ENCODE results near the gene ADRB2. TPM values are rescaled to one million over a fixed set of nuclear protein-coding genes. Genes with fewer than 3 reads are reported as not detected.

Gene ADRB2
- total RNA-seq, 4 donors from 2014 or later = 2.8 to 11.8 (median 4.5) TPM

GRCh38 chr5:148850836-148851235 lies 24.4 kb downstream of the ADRB2 start:
- Histone ChIP-seq H3K36me3 (no peaks in the 10 kb centered on the region), H3K9me3 (no peaks in the 10 kb centered on the region), H3K4me3 (no peak overlapping the region), H3K27ac (no peak overlapping the region), H3K27me3 (no peaks in the 10 kb centered on the region), H3K4me1 (no peaks in the 10 kb centered on the region)
- no peak for TF ChIP-seq POLR2AphosphoS5 (IDR thresholded peaks at IDR 0.05)
- TF ChIP-seq CTCF (IDR thresholded peaks at IDR 0.05) = no peak
- no peak for TF ChIP-seq EP300 (IDR thresholded peaks at IDR 0.05)
- TF ChIP-seq POLR2A (IDR thresholded peaks at IDR 0.05) = no peak
- ATAC-seq = no peak
- 67 to 76% methylated on average over 2 of the region's 2 CpGs for WGBS, 2 donors (ENCODE audit: low coverage in 1 of 2)

DNA sequence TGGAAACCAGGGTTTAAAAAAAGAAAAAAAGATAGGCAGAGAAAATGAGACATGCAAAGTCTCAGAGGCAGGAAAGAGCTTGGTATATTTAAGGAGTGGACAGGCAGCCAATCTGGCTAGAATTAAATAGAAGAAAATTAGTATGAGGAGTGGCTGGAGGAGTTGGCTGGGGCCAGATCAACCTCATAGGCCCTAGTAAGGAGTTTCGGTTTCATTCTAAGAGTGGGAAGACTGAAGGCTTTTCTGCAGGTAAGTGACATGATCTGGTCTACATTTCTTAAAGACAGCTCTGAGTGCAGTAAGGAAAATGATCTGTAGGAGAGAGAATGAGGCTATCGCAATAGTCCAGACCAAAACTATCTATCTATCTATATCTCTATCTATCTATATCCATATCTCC lies 27.5 kb downstream of the ADRB2 start:
- H3K4me1 ChIP-seq = no peaks in the 10 kb centered on the region
- H3K36me3 ChIP-seq = no peaks in the 10 kb centered on the region
- H3K27ac ChIP-seq = no peak overlapping the region
- H3K9me3 ChIP-seq = no peaks in the 10 kb centered on the region
- H3K4me3 ChIP-seq = no peak overlapping the region
- TF ChIP-seq EP300 (IDR thresholded peaks at IDR 0.05) = no peak
- no peak for TF ChIP-seq CTCF (IDR thresholded peaks at IDR 0.05)
- TF ChIP-seq POLR2A (IDR thresholded peaks at IDR 0.05) = no peak
- no peak for TF ChIP-seq POLR2AphosphoS5 (IDR thresholded peaks at IDR 0.05)
- 87 to 91% methylated on average over 2 of the region's 2 CpGs for WGBS, 2 donors (ENCODE audit: low coverage in 1 of 2)
- no peak for ATAC-seq
- no peaks in the 10 kb centered on the region for H3K27me3 ChIP-seq

DNA sequence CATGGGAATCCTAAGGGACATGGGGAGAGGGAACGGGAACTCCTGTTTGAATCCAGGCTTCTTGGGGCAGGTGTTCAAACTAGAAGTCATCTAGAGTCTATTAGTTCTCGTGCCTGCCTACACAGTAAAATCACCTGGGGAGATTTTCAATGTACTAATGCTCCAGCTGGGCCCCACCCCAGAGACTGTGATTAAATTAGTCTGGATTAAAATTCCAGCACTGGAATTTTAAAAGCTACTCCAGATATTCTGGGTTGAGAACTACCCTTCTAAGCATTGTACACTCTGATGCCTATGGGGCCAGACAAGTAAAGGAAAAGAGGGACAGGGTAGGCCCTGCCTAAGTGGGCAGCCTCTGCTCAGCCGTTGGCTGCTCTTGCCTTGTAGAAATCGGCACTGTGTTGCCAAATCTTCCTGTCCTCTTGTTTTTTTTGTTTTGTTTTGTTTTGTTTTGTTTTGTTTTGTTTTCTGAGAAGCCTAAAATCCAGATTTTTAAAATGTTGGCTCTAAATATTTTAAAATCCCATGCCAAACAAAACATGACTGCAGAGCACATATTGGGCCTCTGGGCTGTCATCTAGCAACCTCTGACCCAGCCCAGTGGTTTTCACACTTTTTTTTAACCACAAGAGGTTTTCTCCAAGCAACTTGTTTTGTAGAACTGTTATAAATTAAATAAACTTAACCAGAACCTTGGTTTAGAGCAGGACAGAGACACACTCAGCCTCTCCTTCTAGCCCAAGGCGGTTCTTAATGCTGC lies 29.0 kb downstream of the ADRB2 start:
- no peak for ATAC-seq
- no peaks in the 10 kb centered on the region for H3K27me3 ChIP-seq
- H3K4me3 ChIP-seq = no peak overlapping the region
- 68 to 76% methylated on average over 4 to 5 of the region's 5 CpGs for WGBS, 2 donors (ENCODE audit: low coverage in 1 of 2)
- TF ChIP-seq CTCF (IDR thresholded peaks at IDR 0.05) = no peak
- TF ChIP-seq EP300 (IDR thresholded peaks at IDR 0.05) = no peak
- TF ChIP-seq POLR2A (IDR thresholded peaks at IDR 0.05) = no peak
- no peak for TF ChIP-seq POLR2AphosphoS5 (IDR thresholded peaks at IDR 0.05)
- no peaks in the 10 kb centered on the region for H3K9me3 ChIP-seq
- H3K27ac ChIP-seq = no peak overlapping the region
- no peaks in the 10 kb centered on the region for H3K4me1 ChIP-seq
- no peaks in the 10 kb centered on the region for H3K36me3 ChIP-seq

DNA sequence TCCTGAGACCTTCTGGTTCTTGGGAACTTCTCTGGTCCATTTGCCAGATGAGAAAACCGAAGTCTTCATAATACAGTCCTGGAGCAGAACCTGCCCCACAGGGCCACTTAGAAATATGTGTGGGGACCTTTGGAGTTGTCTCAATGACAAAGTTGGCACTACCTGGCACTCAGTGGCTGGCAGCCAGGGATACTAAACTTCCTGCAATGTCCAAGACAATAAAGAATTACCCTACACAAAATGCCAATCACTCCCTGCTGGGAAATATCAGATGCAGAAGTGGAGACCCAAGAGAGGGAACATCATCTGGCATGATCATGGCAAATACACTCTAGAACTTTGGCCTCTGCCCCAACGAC lies 29.6 kb downstream of the ADRB2 start:
- H3K27ac ChIP-seq = no peak overlapping the region
- no peaks in the 10 kb centered on the region for H3K4me1 ChIP-seq
- no peaks in the 10 kb centered on the region for H3K27me3 ChIP-seq
- H3K36me3 ChIP-seq = no peaks in the 10 kb centered on the region
- TF ChIP-seq EP300 (IDR thresholded peaks at IDR 0.05) (no peak), CTCF (IDR thresholded peaks at IDR 0.05) (no peak), POLR2A (IDR thresholded peaks at IDR 0.05) (no peak), POLR2AphosphoS5 (IDR thresholded peaks at IDR 0.05) (no peak)
- no peaks in the 10 kb centered on the region for H3K9me3 ChIP-seq
- no peak for ATAC-seq
- 75% methylated on average over 2 of the region's 2 CpGs; no CpG with 5 or more reads in 1 of the 2 donors for WGBS, 2 donors (ENCODE audit: low coverage in 1 of 2)
- H3K4me3 ChIP-seq = no peak overlapping the region

DNA sequence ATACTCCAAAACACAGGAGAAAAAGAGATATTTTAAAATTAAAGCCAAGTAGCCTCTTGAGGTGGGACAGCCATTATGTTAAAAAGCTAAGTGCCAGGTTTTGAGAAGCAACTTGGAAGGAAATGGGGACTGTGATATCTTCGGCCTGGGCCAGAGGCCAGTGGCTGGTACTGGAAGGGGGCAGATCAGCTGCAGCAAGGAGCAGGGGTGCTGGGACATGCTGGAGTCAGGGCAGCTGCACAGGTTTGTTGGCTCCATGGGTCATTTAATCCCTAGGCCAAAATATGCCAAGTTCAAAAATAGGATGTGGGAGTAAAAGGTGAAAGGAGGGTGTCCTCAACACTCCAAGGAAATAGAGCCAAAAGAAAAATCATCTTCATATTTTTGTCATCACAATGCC lies 30.0 kb downstream of the ADRB2 start:
- Histone ChIP-seq H3K36me3 (no peaks in the 10 kb centered on the region), H3K9me3 (no peaks in the 10 kb centered on the region), H3K4me1 (no peaks in the 10 kb centered on the region), H3K27me3 (no peaks in the 10 kb centered on the region), H3K4me3 (no peak overlapping the region), H3K27ac (no peak overlapping the region)
- 80 to 90% methylated on average over 1 of the region's 1 CpG for WGBS, 2 donors (ENCODE audit: low coverage in 1 of 2)
- ATAC-seq = no peak
- TF ChIP-seq POLR2AphosphoS5 (IDR thresholded peaks at IDR 0.05) (no peak), POLR2A (IDR thresholded peaks at IDR 0.05) (no peak), EP300 (IDR thresholded peaks at IDR 0.05) (no peak), CTCF (IDR thresholded peaks at IDR 0.05) (no peak)

Measured in gastroesophageal sphincter (tissue), 4 donors.